ENCODE measurements around the gene SLC16A12. TPM values are rescaled to one million over a fixed set of nuclear protein-coding genes. Genes with fewer than 3 reads are reported as not detected.

Gene SLC16A12
- total RNA-seq, 1 experiment from 2014 or later = 0.50 TPM

DNA sequence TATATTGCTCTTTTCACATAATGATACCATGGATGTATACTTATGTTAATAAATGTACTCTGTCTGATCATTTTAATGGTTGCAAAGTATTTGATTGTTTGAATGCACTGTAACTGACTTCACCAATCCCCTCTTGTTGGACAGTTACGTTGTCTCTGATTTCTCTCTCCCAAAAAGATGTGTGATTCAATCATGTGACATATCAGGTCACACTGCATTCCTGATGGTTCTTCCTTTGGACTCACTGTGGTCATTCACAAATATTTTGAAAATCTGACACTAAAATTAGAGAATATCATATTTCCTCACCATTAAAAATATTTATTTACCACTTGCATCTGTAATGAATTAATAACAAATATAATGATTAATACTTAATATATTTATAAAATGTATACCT lies 22.2 kb downstream of the SLC16A12 start:
- DNase-seq (ENCODE audit: low spot score) = no peak

DNA sequence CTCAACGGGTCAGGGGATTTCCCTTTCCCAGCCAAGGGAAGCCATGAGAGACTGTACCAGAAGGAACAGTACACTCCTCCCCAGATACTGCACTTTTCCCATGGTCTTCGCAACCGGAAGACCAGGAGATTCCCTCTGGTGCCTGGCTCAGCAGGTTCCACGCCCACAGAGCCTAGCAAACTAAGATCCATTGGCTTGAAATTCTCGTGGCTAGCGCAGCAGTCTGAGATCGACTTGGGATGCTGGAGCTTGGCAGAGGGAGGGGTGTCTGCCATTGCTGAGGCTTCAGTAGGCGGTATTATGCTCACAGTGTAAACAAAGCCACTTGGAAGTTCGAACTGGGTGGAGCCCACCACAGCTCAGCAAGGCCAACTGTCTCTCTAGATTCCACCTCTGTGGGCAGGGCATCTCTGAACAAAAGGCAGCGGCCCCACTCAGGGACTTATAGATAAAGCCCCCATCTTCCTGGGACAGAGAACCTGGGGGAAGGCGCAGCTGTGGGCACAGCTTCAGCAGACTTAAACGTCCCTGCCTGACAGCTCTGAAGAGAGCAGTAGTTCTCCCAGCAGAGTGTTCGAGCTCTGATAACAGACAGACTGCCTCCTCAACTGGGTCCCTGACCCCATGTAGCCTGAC lies 29.6 kb downstream of the SLC16A12 start:
- DNase-seq (ENCODE audit: low spot score) = no peak

DNA sequence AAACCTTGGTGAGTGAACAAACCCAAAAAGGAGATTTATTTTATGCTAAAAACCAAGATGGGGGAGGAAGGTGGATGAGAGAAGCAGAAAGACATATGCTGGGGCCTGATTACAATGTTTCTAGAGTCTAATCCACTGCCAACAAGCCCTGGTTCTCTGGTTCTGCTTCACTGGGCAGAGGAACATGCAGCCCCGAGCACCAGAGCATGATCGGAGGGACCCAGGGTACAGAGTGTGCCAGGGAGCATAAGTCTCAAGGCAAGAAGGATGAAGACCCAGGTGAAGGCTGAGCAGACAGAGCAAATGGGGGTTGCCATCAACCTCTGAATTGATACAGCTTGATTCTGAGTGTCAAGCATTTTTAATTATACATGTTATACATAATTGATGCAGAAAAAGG lies 30.7 kb downstream of the SLC16A12 start:
- DNase-seq (ENCODE audit: low spot score) = no peak

DNA sequence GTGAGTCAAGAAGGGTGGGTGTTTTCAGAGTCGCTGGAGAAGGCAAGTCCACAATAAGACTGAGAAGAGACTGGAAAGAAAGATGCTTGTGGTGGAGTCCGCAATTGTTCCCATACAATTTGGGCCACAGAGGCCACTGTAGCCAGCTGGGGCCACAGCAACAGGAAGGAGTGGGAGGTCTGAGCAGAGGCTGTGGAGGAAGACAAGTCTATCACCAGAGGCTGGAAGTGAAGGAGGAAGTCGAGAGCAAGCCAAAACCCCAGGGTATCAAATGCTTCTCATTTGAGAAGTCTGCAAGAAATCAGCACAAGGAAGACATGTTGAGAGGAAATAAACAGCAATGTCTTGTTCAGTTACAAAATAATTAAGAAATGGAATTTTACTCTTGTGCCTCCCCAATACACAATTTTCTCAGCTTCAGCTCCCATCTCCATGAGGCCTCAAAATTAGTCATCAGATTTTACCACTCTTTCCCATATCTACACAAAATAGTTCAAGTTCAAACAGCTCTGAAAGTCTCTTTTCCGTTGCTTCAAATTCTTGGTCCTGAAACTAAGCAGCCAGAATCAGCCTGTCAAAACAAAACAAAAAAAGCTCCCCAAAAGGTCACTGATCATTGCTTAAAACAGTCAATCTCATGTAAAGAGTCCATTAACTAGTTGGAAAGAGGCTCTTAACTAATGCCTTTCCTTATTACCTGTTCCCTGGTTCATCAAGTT lies 31.6 kb downstream of the SLC16A12 start:
- no peak for DNase-seq (ENCODE audit: low spot score)

DNA sequence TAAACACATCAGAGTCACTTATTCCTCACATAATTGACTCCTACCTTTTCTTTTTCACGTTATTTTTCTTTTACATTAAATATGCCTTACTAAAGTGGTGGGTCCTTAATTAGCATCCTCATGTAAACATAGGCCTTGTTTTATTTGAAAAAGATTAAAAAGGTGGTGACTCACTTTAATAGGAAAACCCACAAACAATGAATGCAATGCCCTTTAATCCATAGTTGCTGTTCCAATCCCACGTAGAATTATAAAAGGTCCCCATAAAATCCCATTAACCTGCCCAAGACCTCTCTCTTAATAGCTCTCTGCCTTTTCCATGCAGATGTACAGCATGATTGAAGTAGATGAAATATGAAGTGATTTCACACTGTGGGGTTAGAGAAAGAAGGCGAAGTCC lies 32.2 kb downstream of the SLC16A12 start:
- DNase-seq (ENCODE audit: low spot score) = no peak

DNA sequence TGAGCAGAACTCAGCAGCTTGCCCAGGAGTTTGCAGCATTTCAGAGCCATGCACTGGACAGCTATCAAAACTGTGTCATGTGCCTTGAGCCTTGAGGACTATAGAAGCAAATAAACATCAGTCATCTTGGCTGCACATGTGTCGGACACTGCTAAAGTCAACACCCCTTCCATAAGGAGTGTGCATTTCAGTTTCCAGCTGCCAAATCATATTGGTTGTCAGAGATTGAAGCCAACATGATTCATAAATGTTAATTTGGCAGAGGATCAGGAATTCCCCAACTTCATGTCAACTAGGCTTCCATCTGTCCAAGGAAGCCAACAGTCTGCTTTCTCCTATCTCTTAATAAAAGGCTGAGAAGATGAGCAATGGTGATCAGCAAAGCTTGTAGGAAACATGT lies 32.8 kb downstream of the SLC16A12 start:
- DNase-seq (ENCODE audit: low spot score) = no peak

DNA sequence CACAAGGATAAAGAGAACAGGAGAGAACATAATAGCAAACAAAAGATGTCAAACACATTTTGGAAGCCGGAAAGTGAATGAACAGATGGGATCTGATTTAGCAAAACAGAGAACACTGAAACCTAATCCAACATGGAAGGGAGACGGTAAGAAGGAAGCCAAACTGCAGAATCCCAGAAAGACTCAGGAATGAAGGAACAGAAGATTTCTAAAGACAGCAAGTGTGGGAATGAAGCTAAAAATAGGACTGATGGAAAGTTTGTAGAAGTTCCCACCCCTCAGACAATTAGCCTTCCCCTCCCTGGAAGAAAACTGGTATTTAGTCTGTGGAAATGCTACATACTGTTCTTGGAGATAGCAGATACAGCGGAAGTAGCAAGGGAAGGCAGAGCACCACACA lies 40.8 kb downstream of the SLC16A12 start:
- DNase-seq (ENCODE audit: low spot score) = no peak

DNA sequence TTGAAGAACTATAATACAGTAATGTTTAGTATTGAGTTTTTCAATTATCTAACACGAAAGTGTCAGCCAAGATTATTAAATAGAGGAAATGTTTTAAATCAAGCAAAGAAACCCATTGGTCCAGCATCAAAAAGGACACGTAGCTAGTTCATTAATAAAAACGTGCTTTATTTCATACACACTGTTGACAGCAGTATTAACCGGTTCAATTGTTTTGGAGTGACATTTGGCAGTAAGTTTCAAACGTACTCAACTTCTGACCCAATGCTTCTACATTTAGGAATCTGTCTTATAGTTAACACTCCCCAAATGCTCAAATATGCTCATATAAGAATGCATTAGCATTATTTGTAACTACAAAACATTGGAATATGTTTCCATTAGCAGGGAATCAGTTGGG lies 41.3 kb downstream of the SLC16A12 start:
- DNase-seq (ENCODE audit: low spot score) = no peak

DNA sequence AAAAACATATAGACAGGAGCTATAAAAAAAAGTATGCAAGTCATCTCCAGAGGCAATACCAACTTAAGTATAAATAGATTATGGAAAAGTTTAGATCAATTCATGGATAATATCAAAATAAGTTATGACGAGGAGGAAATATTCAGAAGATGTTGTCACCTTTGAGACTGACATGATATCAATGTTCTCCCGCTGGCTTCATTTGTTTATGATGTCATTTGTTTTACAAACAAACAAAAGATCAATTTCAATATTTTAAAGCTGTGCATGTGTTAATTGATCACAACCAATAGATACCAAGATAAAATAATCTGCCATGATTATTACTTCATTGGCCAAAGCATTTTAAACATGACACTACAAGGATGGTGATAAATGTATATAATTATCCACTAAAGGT lies 43.5 kb downstream of the SLC16A12 start:
- DNase-seq (ENCODE audit: low spot score) = no peak

DNA sequence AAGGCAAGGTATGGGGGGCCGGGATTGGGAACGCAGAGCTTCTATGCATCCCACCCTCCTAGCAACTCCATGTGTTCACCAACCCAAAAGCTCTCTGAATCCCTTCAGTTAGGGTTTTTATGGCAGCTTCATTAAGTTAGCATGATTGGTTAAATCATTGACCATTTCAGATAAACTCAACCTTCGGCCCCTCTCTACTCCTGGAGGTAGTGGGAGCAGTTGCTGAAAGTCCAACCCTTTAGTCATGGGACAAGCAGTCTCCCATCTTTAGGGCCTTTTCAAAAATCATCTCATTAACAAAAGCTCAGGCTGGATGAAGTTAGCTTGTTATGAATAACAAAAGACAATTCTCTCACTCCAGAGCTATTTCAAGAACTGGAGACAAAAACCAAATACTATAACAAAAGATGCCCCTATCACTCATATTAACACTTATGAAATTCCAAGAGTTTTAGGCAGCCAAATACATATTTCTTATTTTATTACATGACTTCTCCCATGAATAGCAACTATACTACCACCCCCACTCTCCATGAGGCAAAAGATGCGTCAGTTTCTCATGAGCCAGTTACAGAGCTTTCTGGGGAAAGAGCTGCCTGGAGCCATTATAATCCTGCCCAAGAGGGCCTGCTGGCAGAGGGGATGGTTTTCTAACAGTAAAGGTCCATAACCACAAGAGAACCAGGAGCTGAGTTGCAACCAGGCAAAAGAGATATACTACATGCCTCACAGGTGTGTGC lies 44.6 kb downstream of the SLC16A12 start:
- DNase-seq (ENCODE audit: low spot score) = no peak

DNA sequence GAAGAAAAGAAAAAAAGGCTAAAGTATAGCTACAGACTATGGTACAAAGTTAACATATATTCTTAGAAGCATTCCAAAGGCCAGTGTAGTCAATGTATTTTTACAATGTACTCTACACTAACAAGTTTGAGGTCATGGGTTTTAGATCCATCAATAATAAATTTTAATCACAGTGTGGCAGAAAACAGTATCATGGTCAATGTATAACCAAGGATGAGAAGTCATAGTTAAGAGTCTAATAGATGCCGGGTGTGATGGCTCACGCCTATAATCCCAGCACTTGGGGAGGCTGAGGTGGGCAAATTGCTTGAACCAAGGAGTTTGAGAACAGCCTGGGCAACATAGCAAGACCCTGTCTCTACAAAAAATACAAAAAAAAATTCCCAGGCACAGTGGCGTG lies 53.1 kb downstream of the SLC16A12 start:
- DNase-seq (ENCODE audit: low spot score) = no peak

DNA sequence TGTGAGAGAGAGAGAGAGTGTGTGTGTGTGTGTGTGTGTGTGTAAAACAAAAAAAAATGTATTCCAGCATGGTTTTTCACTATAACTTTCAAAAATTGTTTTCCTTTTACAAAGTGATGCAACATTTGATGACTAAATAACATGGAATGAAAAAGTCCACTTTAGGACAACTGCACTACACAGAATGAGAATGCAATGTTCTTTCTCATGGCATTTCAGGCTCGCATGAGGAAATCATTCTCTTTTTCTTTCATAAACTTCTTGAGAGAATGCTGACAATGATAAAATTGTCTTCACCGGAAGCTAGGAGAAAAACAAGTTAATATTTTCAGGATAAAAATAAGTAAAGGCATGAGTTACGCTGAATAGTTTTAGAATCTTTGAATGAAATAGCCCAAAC lies 53.7 kb downstream of the SLC16A12 start:
- DNase-seq (ENCODE audit: low spot score) = peak; percentile 70

DNA sequence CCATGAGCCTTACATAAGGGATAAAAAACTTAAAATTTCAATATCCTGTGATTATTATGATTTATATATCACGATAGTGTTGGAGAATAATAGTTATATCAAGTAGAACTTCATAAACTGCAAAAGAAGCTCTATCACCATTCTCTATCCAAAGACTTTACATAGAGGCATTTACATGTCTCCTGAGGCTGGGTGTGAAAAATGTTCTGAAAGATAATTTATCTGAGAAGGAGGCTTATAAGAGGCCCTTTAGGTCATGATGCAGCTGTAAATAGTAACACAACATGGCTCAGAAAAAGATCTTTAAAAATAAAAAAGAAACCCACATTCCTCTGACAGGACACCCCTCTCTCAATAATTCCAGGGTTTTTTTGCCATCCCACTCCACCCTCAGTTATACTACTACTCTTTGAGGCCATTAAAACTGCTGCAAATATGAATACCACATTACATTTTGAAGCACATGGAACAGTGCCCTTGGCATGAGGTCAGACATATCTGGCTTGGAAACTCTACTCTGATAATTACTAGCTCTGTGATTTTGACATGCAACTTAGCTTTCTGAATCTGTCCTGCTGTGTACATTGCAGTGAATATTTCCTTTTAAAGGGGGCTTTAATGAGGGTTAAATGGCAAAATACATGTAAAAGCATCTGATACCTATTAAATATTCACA lies 55.5 kb downstream of the SLC16A12 start:
- no peak for DNase-seq (ENCODE audit: low spot score)

DNA sequence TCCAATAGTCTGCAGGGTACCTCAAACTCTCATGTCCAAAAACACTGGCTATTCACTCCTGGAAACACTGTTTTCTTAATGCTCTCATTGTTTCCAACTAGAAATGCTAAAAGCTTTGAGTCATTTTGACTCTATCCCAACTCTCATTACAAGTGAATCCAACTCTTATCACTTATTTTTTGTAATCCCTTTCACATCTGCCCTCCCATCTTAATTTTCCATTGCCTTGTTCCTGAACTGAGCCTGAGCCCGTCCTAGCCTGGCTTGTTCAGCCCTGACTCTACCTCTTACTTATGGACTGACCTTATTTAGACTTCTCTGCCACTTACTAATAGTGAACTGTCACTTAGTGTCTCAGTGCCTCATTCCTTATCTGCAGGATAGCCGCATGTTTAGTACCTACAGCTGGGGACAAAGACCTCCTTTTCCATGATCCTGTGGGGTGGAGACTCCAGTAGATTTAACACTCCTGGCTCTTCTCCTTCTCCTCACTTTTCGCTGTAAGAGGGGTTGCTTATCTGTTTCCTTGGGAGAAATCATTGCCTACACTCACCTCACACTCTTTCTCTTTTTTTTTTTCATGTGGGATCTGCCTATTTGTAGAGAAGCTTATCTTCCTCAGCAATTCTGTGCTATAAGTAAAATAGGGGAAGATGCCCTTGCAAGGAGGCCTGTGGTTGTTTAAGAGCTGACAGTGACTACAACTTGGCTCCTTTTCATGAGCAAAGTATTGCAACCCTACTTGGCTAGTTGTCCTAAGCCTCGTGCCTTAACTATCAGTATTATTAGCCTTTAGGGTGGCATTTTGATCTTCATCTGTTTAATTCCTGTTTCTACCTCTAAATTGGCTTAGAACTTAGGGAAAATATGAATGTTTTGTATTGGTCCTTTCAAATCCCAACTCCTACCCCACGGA lies 56.4 kb downstream of the SLC16A12 start:
- peak; percentile 16 for DNase-seq (ENCODE audit: low spot score)

DNA sequence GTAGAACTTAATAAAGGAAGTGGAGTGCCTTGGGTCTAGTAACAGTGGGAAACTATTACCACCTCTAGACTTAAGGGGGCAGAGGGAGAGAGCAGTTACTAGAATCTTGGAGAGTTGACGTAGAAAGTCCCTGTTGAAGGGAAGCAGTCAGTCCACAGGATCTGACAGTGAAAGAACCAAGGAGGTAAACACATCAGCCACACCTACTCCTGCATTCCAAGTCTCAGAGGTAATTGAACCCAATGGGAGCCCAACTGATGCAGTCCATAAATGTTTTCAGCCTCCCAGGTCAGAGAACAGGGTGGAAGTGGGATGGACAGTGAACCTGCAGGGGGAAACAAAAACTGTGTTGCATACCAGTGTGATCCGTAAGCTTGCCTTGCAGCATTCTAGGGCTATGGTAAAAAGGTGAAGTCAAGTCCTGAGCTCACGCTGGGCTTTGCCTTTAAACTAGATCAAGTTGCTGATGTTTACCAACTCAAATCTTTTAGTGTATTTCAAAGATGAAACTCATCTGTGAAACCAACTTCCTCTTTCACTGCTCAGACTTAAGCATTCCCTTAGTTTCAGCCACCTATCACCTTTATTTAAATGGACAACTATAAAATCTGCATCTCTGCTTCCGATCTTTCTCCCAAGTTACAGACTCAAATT lies 57.2 kb downstream of the SLC16A12 start:
- peak; percentile 14 for DNase-seq (ENCODE audit: low spot score)

DNA sequence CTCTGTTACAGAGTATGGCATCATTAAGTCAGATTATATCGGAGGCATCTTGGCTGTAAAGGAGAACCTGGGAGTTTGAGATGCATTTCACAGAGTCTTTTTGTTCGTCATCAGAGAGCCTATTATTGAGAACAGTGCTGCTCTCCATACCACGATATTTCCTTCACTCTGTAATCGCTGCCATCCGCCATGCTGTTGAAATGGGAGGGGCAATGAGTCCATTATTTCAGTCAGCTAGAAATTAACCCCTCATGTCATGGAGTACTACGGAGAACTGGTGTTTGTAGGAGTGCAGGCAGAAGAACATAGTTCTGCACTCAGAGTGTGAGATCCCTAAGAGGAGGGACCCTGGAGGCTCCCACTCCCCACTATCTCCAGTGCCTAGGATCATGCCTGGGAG lies 59.2 kb downstream of the SLC16A12 start:
- DNase-seq (ENCODE audit: low spot score) = no peak

DNA sequence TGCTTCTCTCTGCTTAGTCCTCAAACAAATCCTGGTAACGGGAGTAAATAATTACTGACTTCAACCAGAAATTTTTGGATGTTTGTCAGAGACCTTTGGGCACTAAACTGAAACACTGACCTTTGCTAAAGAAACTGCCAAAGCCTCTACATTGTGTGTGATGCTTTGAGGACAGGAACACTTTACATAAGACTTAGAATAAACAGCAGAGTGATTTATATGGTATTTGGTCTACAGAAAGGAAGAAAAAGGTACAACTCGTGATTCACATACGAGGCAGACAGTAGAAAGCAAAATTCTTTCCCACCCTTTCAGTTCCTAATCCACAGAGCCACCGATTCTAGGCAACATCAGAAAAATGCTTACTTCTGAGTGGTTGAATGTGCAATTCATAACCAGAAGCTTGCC lies 59.8 kb downstream of the SLC16A12 start:
- DNase-seq (ENCODE audit: low spot score) = no peak

DNA sequence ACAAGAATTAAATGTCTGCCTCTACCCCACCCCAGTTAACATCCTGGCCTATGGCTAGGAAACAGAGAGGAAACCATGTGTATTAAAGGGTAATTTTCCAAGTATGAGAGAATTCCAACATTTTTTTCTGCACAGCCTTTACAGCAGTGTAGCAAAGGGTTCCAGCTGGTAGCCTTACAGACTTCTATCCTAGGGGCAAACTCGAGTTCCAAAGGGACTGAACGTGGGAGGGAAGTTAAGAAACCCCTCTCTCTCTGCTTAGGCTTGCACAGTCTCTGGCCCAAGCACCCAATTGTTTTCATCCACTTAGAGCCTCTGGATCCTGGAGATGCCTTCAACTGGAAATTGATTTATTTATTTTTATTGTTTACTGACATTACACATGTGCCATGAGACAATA lies 60.3 kb downstream of the SLC16A12 start:
- DNase-seq (ENCODE audit: low spot score) = no peak

DNA sequence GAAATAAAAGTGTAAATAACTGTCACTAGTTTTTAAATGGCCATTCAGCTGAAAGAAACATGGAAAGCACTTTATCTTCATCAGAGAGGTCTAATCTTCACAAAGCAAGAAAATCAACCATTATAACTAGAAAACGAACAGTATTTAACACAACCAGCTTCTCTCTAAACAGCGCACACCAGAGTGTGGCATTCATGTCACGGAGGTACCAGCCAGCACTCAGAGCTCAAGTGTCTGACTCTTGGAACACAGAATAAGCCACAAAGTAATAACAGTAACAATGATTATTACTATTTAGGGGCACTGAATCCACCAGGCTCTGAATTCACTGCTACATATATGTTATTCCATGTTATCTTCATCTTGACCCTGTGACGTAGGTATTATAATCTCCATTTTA lies 60.9 kb downstream of the SLC16A12 start:
- DNase-seq (ENCODE audit: low spot score) = no peak

DNA sequence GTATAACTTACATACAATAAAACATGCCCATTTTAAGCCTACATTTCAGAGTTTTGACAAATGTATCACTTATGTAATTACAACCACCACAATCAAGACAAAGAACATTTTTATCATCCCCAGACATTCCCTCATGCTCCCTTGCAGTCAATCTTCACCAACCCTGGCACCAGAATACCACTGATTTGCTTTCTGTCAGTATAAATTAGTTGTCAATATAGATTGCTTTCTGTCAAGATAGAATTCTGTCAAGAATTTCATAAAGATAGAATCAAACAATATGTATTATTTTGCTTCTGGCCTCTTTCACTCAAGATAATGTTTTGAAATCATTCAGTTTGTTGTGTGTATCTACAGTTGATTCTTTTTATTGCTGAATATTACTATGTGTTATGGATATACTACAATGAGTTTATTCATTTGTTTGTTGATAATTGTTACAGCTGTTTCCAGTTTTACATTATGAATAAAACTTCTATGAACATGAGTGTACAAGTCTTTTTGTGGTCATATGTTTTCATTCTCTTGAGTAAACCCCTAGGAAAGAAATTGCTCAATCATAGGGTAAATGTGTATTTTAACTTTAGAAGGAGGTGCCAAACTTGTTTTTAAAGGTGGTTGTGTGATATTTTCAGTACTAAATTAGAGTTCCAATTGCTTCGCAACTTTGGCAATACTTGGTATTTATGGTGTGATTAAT lies 64.1 kb downstream of the SLC16A12 start:
- no peak for DNase-seq (ENCODE audit: low spot score)
